KG1 (cell line): ENCODE measurements around the gene ADAMTS15.

ENCODE experiments used
- DNase-seq: peaks from one replicate; lab custom pipeline; 2025; lab: John Stamatoyannopoulos, UW

Gene ADAMTS15

GRCh38 chr11:130462101-130462885 is 13.8 kb downstream of the ADAMTS15 start:
- DNase-seq = no peak

- DNase-seq = no peak
Observed at GRCh38 chr11:130462931-130463330, 14.5 kb downstream of the ADAMTS15 start.

GRCh38 chr11:130464291-130464812 is 15.9 kb downstream of the ADAMTS15 start:
- DNase-seq = no peak

- no peak for DNase-seq
Observed at GRCh38 chr11:130465263-130465662, 16.8 kb downstream of the ADAMTS15 start.

DNA sequence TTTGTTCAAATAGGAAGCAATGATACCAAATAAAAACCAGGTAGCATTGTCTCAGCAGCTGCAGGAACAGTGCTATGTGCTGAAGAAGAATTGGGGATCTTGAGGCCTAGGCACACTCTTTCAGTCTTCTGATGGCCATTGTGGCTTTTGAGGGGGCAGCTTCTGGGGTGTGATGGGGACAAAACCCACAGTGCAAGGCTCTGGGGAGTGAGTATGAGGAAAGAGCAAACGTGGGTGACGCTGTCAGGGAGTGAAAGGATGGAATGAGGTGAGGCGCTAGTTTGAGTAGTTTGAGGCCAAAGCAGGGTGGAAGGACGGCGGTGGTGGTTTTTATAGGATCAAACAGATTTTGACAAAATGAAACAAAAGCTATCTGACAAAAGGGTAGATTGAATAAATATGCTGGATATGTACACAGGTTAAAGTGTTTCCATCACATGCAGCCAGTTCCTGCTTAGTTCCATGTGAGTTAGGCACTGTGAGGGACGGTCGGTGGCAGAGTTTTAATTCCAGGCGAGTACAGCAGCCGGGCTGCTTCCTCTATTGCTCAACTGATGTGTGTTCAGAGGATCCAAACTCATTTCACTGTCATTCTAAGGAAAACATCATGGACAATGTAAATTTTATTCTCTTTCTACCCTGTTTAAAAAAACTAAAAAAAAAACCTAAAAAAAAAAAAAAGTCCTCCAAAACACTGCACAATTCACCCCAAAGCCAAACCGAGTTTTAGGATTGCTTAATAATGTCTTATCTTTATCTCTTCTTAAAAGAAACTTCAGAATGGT is 18.9 kb downstream of the ADAMTS15 start:
- no peak for DNase-seq

DNA sequence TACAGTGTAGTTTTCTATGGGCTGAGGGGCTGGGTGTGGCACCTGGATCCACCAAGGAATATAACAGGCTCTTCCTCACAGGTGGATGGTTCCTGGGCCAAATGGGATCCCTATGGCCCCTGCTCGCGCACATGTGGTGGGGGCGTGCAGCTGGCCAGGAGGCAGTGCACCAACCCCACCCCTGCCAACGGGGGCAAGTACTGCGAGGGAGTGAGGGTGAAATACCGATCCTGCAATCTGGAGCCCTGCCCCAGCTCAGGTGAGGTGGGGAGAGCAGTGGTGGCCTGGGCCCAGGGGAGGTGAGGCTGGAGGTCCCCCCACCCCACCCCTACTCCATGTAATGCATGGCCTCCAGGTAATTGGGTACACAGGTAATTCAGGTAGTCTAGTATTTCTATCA is 20.7 kb downstream of the ADAMTS15 start:
- DNase-seq = no peak

DNA sequence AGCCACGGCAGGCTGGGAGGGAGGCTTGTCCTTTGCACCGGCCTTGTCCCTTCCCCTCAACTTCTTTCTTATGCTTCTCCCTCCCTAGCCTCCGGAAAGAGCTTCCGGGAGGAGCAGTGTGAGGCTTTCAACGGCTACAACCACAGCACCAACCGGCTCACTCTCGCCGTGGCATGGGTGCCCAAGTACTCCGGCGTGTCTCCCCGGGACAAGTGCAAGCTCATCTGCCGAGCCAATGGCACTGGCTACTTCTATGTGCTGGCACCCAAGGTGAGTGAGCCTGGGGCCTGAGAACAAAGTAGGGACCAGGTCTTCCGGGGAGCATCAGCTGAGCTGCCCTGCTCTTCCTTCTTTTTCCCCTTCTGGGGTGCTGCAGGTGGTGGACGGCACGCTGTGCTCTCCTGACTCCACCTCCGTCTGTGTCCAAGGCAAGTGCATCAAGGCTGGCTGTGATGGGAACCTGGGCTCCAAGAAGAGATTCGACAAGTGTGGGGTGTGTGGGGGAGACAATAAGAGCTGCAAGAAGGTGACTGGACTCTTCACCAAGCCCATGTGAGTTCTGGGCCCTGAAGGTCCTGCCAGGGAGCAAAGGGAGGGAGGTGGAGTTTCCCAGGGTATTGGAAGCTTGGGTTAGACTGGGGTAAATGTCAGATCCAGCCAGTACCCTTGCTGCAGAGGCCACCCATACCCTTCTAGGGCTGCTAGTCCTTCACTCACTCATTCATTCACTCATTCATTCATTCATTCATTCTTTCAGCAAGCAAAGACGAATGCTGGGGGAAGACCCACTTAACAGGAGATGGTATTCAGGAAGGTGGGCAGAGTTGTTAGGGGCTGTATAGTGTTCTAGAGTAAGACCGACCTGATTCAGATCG is 22.6 kb downstream of the ADAMTS15 start:
- DNase-seq = no peak

DNA sequence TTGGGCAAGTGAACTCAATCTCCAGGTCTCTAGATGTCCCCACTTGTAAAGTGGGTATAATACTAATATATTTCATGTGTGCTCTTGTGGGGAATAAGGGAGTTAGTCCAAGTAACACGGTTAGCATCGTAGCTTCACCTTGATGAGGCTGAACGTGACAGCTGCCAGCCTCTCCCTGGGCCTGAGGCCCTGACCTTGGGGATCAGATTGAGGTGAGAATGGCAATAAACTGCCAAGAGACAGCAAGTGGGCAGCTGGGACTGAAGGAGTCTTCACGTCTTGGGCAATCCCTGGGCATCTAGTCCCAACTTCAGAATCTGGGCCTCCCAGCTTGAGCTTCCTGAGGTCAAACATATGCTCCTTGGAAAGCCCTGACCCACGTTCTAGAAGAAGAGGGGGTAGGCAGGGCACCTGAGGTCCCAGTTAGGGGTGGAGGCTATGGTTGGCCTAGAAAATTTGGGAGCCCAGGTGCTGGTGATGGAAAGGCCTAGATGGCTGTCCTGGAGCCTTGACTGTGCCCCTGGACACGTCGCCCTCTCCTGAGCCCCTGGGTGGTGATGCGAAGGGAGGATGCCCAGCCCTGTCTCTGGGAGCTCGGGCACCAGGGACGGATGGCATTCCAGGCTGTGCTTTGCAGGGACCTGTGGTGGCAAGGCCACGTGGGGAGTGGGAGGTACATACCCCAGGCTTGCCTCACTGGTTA is 23.4 kb downstream of the ADAMTS15 start:
- DNase-seq = no peak

GRCh38 chr11:130472434-130472961 is 24.1 kb downstream of the ADAMTS15 start:
- no peak for DNase-seq

GRCh38 chr11:130473056-130473794 is 24.8 kb downstream of the ADAMTS15 start:
- DNase-seq = no peak

DNA sequence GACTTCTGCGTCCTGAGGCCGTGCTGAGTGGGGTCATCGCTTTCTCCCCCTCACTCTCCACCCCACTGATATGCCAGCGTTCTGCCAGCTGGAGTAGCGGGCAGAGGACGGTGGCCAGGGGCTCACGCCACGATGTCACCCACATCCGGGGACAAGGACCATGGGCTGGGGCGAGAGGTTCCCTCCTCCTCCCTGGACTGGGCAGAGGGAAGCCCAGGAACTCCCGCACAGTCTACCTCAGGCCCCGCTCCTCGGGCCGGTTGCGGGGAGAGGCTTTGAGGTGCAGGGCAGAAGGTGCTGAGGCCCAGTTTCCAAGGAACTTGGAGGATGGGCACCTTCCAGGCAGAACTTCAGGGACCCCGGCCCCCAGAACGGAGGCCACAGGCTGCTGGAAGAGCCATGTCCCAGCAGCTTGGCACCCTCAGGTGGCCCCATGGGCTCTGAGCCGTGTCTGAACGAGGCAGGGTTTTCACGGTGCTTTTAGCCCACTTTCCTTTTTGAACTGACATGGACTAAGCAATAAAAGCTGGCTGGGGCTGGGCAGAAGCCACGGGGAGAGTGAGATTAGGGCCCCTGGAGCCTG is 25.4 kb downstream of the ADAMTS15 start:
- no peak for DNase-seq

DNA sequence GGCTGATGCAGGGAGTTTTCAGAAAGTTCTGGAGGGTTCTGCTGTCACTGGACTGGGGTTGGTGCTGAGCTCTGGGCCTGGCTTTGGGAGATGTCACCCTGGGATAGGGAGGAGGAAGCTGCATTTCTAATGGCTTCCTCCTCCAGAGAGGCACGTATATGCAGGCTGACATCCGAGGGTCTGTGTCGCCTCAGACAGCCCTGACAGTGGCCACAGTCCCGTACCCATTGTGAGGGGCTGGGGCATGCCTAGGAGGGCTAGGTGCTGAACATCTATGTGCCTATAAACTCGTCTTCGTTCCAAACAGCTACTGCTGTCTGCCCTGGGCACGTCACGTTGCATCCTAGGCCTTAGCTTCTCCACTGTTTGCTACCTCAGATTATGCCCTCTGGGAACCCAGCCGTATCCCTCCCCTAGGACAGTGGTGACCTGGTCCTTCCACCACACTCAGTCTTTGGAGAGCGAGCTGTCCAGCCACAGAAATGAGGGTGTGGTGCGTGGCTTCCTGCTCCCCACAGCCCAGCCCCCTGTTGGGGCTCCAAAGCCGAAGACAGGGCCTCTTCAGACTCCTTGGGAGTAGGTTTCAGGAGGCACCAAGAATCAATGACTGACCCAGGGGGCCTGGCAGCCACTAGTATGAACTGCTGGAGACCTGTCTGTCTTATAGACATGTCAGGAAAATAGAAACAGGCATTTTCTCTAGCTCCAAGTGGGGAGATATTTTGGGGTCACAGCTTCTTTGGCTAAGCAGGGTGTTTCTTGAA is 26.4 kb downstream of the ADAMTS15 start:
- DNase-seq = no peak

DNA sequence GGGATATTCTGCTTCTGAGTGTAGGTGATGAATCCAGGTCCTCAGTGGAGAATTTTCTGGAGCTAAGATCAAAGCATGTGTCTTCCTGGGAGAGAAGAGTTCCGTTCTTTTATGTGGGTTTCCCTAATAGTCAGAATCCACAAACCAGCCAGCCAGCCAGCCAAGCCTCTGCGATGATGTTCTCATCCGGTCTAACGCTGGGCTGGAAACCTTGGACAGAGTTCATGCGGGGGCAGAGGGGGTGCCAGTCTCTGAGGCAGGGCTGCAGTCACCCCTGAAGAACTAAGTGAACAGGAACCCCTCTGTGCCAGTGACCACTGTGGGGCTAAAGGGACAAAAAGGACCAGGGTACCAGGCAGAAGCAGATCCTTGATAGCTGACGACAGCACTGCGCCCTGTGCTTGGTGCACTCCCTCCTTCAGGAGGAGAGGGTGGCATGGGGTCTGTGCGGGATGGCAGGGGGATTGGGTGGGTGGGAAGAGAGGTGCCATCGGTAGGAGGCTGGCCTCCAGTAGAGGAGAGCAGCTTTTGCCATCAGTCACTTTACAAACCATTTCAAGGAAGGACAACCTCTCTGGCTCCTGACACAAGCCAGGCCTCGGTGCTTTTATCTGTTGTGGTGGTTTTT is 27.1 kb downstream of the ADAMTS15 start:
- DNase-seq = no peak

GRCh38 chr11:130476200-130476921 is 27.9 kb downstream of the ADAMTS15 start:
- DNase-seq = no peak

DNA sequence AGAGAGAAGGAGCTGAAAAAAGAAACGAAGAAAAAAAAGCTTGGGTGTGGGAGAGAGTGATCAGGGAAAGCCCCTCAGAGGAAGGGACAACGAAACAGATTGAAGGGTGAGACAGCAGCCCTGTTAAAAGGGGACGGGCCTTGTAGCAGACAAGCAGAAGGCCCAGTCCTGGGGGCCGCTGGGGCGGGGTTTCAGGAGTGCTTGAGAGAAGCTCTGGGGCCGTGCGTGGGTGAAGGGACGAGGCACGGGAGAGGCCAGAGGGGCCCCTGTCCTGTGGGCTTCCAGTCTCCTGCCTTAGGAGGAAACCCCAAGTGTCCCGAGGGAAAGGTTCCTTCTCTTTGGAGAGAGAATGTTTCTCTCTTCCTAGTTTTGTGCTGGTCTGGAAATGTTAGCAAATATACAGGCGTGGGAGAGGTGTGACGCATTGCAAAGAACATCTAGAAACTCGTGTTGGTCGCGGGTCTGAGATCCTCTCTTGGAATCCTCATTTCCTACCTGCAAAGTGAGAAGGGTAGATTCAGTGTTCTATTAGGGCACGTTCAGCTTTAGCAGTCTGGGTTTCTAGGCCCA is 28.6 kb downstream of the ADAMTS15 start:
- DNase-seq = no peak

GRCh38 chr11:130477586-130478203 is 29.2 kb downstream of the ADAMTS15 start:
- DNase-seq = no peak

- no peak for DNase-seq
Observed at GRCh38 chr11:130478204-130478701, 29.8 kb downstream of the ADAMTS15 start.
